ENCODE measurements around the gene EXOC6.

The EXOC6 gene

GRCh38 chr10:92931597-92931996, 83.3 kb downstream of the EXOC6 start:
- CTCF ChIA-PET: interaction anchor here (0.7 kb wide), 1 partner anchor 109 kb away, joined by 5 read pairs; no protein-coding TSS in a partner anchor
- no peaks in the 10 kb centered on the region; the same call in 1 of the 2 replicates for H3K9me3 ChIP-seq (ENCODE audit: control insufficient read depth, insufficient read depth, low read depth, low read length)
- H3K27ac ChIP-seq (ENCODE audit: extremely low read depth, low read depth, low read length): no peak overlapping the region
- peaks cover 23 to 28% of the 10 kb centered on the region in 2 experiments for H3K36me3 ChIP-seq (ENCODE audit: control insufficient read depth in 2 of 2, insufficient read depth in 1 of 2, low read length in 2 of 2)
- no peaks in the 10 kb centered on the region for H3K4me1 ChIP-seq (ENCODE audit: control insufficient read depth, insufficient read depth, low read length)
- TF ChIP-seq ZSCAN30 (tag by site-specific recombination; IDR thresholded peaks at IDR 0.05) (no peak), ZNF184 (tag by site-specific recombination; IDR thresholded peaks at IDR 0.05) (peak; percentile 90)
- POLR2A ChIA-PET: no interaction called here
- no peak overlapping the region for H3K4me3 ChIP-seq (ENCODE audit: low read depth, low read length)

- Histone ChIP-seq H3K27ac (ENCODE audit: extremely low read depth, low read depth, low read length) (no peak overlapping the region), H3K9me3 (ENCODE audit: control insufficient read depth, insufficient read depth, low read depth, low read length) (no peaks in the 10 kb centered on the region), H3K36me3 (ENCODE audit: control insufficient read depth in 2 of 2, insufficient read depth in 1 of 2, low read length in 2 of 2) (peaks cover 6 to 10% of the 10 kb centered on the region in 2 experiments), H3K4me1 (ENCODE audit: control insufficient read depth, insufficient read depth, low read length) (no peaks in the 10 kb centered on the region), H3K4me3 (ENCODE audit: low read depth, low read length) (no peak overlapping the region)
- ChIA-PET CTCF (interaction anchor here (1.7 kb wide), 1 partner anchor 27 kb away, joined by 8 read pairs; no protein-coding TSS in a partner anchor), POLR2A (no interaction called here)
- TF ChIP-seq PRDM2 (tag by site-specific recombination; IDR thresholded peaks at IDR 0.05; ENCODE audit: borderline replicate concordance) (no peak), ZNF311 (tag by site-specific recombination; IDR thresholded peaks at IDR 0.05; ENCODE audit: borderline replicate concordance) (no peak), ZNF76 (tag by site-specific recombination; IDR thresholded peaks at IDR 0.05; ENCODE audit: borderline replicate concordance, low read depth) (no peak), ZNF449 (tag by site-specific recombination; IDR thresholded peaks at IDR 0.05) (no peak), ZNF362 (tag by site-specific recombination; IDR thresholded peaks at IDR 0.05) (no peak), ZNF513 (tag by site-specific recombination; IDR thresholded peaks at IDR 0.05) (no peak), TRIM28 (IDR thresholded peaks at IDR 0.05; ENCODE audit: borderline replicate concordance, low read length) (no peak), ZNF747 (tag by site-specific recombination; IDR thresholded peaks at IDR 0.05) (no peak), ZBTB44 (tag by site-specific recombination; IDR thresholded peaks at IDR 0.05) (no peak), PRDM6 (tag by site-specific recombination; IDR thresholded peaks at IDR 0.05) (no peak), ZNF580 (tag by site-specific recombination; IDR thresholded peaks at IDR 0.05) (no peak), ZNF623 (tag by site-specific recombination; IDR thresholded peaks at IDR 0.05) (no peak), ZNF561 (tag by site-specific recombination; IDR thresholded peaks at IDR 0.05; ENCODE audit: borderline replicate concordance) (no peak), ZNF423 (tag by site-specific recombination; IDR thresholded peaks at IDR 0.05) (no peak), ZNF473 (tag by site-specific recombination; IDR thresholded peaks at IDR 0.05) (no peak)
Measured at GRCh38 chr10:92937876-92938275, 89.6 kb downstream of the EXOC6 start.

Measured in HEK293 (cell line).